ENCODE results near the gene PARP6. TPM values are rescaled to one million over a fixed set of nuclear protein-coding genes. Genes with fewer than 3 reads are reported as not detected.

The PARP6 gene
- total and polyA plus RNA-seq, 2 donors (not counting 1 experiment from before 2014, with no cell fraction given) = 118 to 134 TPM

- Mint-ChIP-seq H3K27me3 (no peaks in the 10 kb centered on the region), H3K9me3 (ENCODE audit: insufficient read depth) (no peaks in the 10 kb centered on the region), H3K4me1 (no peaks in the 10 kb centered on the region), H3K27ac (no peak overlapping the region), H3K4me3 (no peak overlapping the region)
- no peaks in the 10 kb centered on the region for H3K27me3 ChIP-seq (replicated peaks in 1 of 4; ENCODE audit: control extremely low read depth in 1 of 4, control insufficient read depth in 3 of 4, insufficient read depth in 4 of 4, low read length in 3 of 4)
- no peak for TF ChIP-seq EZH2 (IDR thresholded peaks at IDR 0.05; ENCODE audit: borderline replicate concordance, insufficient read depth, low read depth, low read length, poor library complexity, severe bottlenecking)
- TF ChIP-seq, protein P1, sequence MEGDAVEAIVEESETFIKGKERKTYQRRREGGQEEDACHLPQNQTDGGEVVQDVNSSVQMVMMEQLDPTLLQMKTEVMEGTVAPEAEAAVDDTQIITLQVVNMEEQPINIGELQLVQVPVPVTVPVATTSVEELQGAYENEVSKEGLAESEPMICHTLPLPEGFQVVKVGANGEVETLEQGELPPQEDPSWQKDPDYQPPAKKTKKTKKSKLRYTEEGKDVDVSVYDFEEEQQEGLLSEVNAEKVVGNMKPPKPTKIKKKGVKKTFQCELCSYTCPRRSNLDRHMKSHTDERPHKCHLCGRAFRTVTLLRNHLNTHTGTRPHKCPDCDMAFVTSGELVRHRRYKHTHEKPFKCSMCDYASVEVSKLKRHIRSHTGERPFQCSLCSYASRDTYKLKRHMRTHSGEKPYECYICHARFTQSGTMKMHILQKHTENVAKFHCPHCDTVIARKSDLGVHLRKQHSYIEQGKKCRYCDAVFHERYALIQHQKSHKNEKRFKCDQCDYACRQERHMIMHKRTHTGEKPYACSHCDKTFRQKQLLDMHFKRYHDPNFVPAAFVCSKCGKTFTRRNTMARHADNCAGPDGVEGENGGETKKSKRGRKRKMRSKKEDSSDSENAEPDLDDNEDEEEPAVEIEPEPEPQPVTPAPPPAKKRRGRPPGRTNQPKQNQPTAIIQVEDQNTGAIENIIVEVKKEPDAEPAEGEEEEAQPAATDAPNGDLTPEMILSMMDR (IDR thresholded peaks at IDR 0.05) = no peak
- ChIA-PET CTCF (interaction anchor here (1.1 to 8.5 kb wide), 3 partner anchors 57 to 88 kb away, joined by 4 to 137 read pairs (median 6); partner anchors contain the start of gene GRAMD2A), POLR2A (no interaction called here)
- ATAC-seq (ENCODE audit: low read depth) = no peak
- no peak for DNase-seq
- H3K27ac ChIP-seq (ENCODE audit: low read length in 2 of 2) = no peak overlapping the region
- no peak overlapping the region for H3K4me3 ChIP-seq (ENCODE audit: control extremely low read depth in 1 of 5, extremely low read depth in 1 of 5, insufficient read depth in 1 of 5, low read depth in 2 of 5, low read length in 4 of 5)
- H2AFZ ChIP-seq (ENCODE audit: insufficient read depth, low read depth, low read length, poor library complexity, severe bottlenecking) = no peak overlapping the region
- no peak overlapping the region for H3K9ac ChIP-seq (ENCODE audit: low read length)
- H3K36me3 ChIP-seq (replicated peaks in 1 of 2; ENCODE audit: control extremely low read depth in 1 of 2, control insufficient read depth in 1 of 2, extremely low read depth in 1 of 2, insufficient read depth in 2 of 2, low read length in 1 of 2) = no peaks in the 10 kb centered on the region
- no CpG with 5 or more reads among the region's 1 CpG for WGBS (ENCODE audit: insufficient coverage)
- H3K4me2 ChIP-seq (replicated peaks; ENCODE audit: low read depth, low read length, poor library complexity, severe bottlenecking) = no peak overlapping the region
- no peaks in the 10 kb centered on the region for H3K79me2 ChIP-seq (ENCODE audit: control insufficient read depth, insufficient read depth, low read length)
- no peaks in the 10 kb centered on the region for H3K9me3 ChIP-seq (ENCODE audit: control extremely low read depth in 1 of 3, control insufficient read depth in 2 of 3, insufficient read depth in 1 of 3, low read length in 2 of 3)
- intact Hi-C loops (cut with micrococcal nuclease) = no loop called here
- no peaks in the 10 kb centered on the region for H4K20me1 ChIP-seq (ENCODE audit: control insufficient read depth, insufficient read depth, low read length, poor library complexity, severe bottlenecking)
- H3K4me1 ChIP-seq (ENCODE audit: control insufficient read depth in 2 of 2, insufficient read depth in 2 of 2, low read length in 2 of 2) = no peaks in the 10 kb centered on the region
Observed at GRCh38 chr15:72284781-72285180, 12.4 kb upstream of the PARP6 start.

GRCh38 chr15:72281713-72282112 is 9.4 kb upstream of the PARP6 start:
- POLR2A ChIA-PET = no interaction called here
- Histone ChIP-seq H4K20me1 (ENCODE audit: control insufficient read depth, insufficient read depth, low read length, poor library complexity, severe bottlenecking) (no peaks in the 10 kb centered on the region), H3K27me3 (replicated peaks in 1 of 4; ENCODE audit: control extremely low read depth in 1 of 4, control insufficient read depth in 3 of 4, insufficient read depth in 4 of 4, low read length in 3 of 4) (no peaks in the 10 kb centered on the region), H3K36me3 (replicated peaks in 1 of 2; ENCODE audit: control extremely low read depth in 1 of 2, control insufficient read depth in 1 of 2, extremely low read depth in 1 of 2, insufficient read depth in 2 of 2, low read length in 1 of 2) (no peaks in the 10 kb centered on the region), H3K9me3 (ENCODE audit: control extremely low read depth in 1 of 3, control insufficient read depth in 2 of 3, insufficient read depth in 1 of 3, low read length in 2 of 3) (no peaks in the 10 kb centered on the region), H3K9ac (ENCODE audit: low read length) (no peak overlapping the region), H3K27ac (ENCODE audit: low read length in 2 of 2) (no peak overlapping the region), H2AFZ (ENCODE audit: insufficient read depth, low read depth, low read length, poor library complexity, severe bottlenecking) (no peak overlapping the region), H3K4me1 (ENCODE audit: control insufficient read depth in 2 of 2, insufficient read depth in 2 of 2, low read length in 2 of 2) (no peaks in the 10 kb centered on the region), H3K4me2 (replicated peaks; ENCODE audit: low read depth, low read length, poor library complexity, severe bottlenecking) (no peak overlapping the region), H3K79me2 (ENCODE audit: control insufficient read depth, insufficient read depth, low read length) (no peaks in the 10 kb centered on the region), H3K4me3 (ENCODE audit: control extremely low read depth in 1 of 5, extremely low read depth in 1 of 5, insufficient read depth in 1 of 5, low read depth in 2 of 5, low read length in 4 of 5) (no peak overlapping the region)
- Mint-ChIP-seq H3K27ac (no peak overlapping the region), H3K27me3 (no peaks in the 10 kb centered on the region), H3K4me1 (no peaks in the 10 kb centered on the region), H3K9me3 (ENCODE audit: insufficient read depth) (no peaks in the 10 kb centered on the region), H3K4me3 (no peak overlapping the region)
- DNase-seq (no peak), ATAC-seq (ENCODE audit: low read depth) (no peak)
- no peak for TF ChIP-seq EZH2 (IDR thresholded peaks at IDR 0.05; ENCODE audit: borderline replicate concordance, insufficient read depth, low read depth, low read length, poor library complexity, severe bottlenecking)
- TF ChIP-seq, protein P1 (IDR thresholded peaks at IDR 0.05) = no peak
- intact Hi-C loops (cut with micrococcal nuclease) = no loop called here
- CTCF ChIA-PET = interaction anchor here (1.0 to 1.1 kb wide), 2 partner anchors 57 to 82 kb away, joined by 3 to 4 read pairs; no protein-coding TSS in a partner anchor
- WGBS (ENCODE audit: insufficient coverage) = 89% methylated on average over 2 of the region's 3 CpGs

All from B cell (primary cell).